Spleen (tissue), 11 donors: ENCODE results near the gene MUC22. TPM values are rescaled to one million over a fixed set of nuclear protein-coding genes. Genes with fewer than 3 reads are reported as not detected.

ENCODE experiments used
- DNase-seq: peaks from one replicate; pipeline ENCODE4 v3.0.0-alpha.2; 2020
- H3K27ac ChIP-seq, 8 donors: fragments of 200-600 bp; sonication (generic) in 7 of 8; 1 replicate in 4 of 8; 2 replicates in 4 of 8; pipeline versions ENCODE4 v1.5.0 to v1.8.0; 2016 to 2021; ENCODE audit warnings: inconsistent platforms in 4 of 8, mild to moderate bottlenecking in 4 of 8, moderate library complexity in 1 of 8
- H3K27me3 ChIP-seq, 7 donors: fragments of 200-600 bp; sonication (generic) in 6 of 7; replicated peaks in 1 of 7; 1 replicate in 4 of 7; 2 replicates in 3 of 7; pipeline versions ENCODE4 v1.5.0 to v1.8.0; 2016 to 2021; ENCODE audit warnings: inconsistent platforms in 3 of 7, mild to moderate bottlenecking in 1 of 7
- H3K36me3 ChIP-seq, 6 donors: fragments of 200-600 bp; sonication (generic) in 5 of 6; 1 replicate in 4 of 6; 2 replicates in 2 of 6; pipeline versions ENCODE4 v1.5.0 to v1.8.0; 2016 to 2021; ENCODE audit warnings: inconsistent platforms in 2 of 6
- H3K4me1 ChIP-seq, 6 donors: fragments of 200-600 bp; sonication (generic) in 5 of 6; 1 replicate in 3 of 6; 2 replicates in 3 of 6; pipeline versions ENCODE4 v1.5.0 to v1.8.0; 2016 to 2021; ENCODE audit warnings: inconsistent platforms in 3 of 6
- H3K4me3 ChIP-seq, 8 donors: fragments of 200-600 bp; sonication (generic) in 7 of 8; 1 replicate in 4 of 8; 2 replicates in 4 of 8; pipeline versions ENCODE4 v1.5.0 to v1.8.0; 2016 to 2021; ENCODE audit warnings: inconsistent platforms in 4 of 8, mild to moderate bottlenecking in 4 of 8, moderate library complexity in 2 of 8
- H3K9me3 ChIP-seq, 8 donors: fragments of 200-600 bp; sonication (generic) in 7 of 8; 1 replicate in 4 of 8; 2 replicates in 4 of 8; pipeline versions ENCODE4 v1.5.0 to v1.8.0; 2016 to 2021; ENCODE audit warnings: inconsistent platforms in 4 of 8
- CTCF ChIP-seq, 11 experiments: fragments of 200-600 bp in 7 of 11; fragments of 450-650 bp in 4 of 11; sonication (generic) in 4 of 11; IDR thresholded peaks in 8 of 11; conservative IDR thresholded peaks in 3 of 11; 1 replicate in 7 of 11; 2 replicates in 4 of 11; pipeline versions ENCODE4 v1.4.0 to v1.8.0; 2016 to 2021; ENCODE audit warnings: antibody characterized with exemption in 11 of 11, inconsistent platforms in 4 of 11, mild to moderate bottlenecking in 1 of 11
- POLR2A ChIP-seq, 3 donors: fragments of 450-650 bp; IDR thresholded peaks; one replicate each; pipeline ENCODE4 v1.5.1; 2017; ENCODE audit warnings: antibody characterized with exemption in 3 of 3, mild to moderate bottlenecking in 1 of 3
- POLR2AphosphoS5 ChIP-seq, 3 donors: sonication (generic); formaldehyde crosslinking; IDR thresholded peaks; one replicate each; pipeline ENCODE4 v1.5.1; 2017; ENCODE audit warnings: antibody characterized with exemption in 3 of 3
- WGBS, 5 donors: extraction: QIAGEN DNeasy Blood & Tissue Kit in 3 of 5; methylation state at CpG; one replicate each; pipeline versions ENCODE4 v1.1.5 to v1.1.7; 2013 to 2018; 5-methylcytosine and 5-hydroxymethylcytosine counted together
- intact Hi-C: fragments of 100-400 bp; cut with DNase I; formaldehyde crosslinking; loops from one replicate; pipeline ENCODE4 v1.15.0; 2023; ENCODE audit warnings: low total_unique reads
- polyA plus RNA-seq, 3 donors: library from polyadenylated mRNA; stranded (reverse); fragments of 200-250 nt; gene quantifications; one replicate each; pipeline ENCODE4 v1.2.1, GENCODE V29; 2013
- total RNA-seq, 7 donors: library from RNA; depleted of rRNA in 3 of 7; stranded (reverse); fragments of >200 nt in 3 of 7; fragmentation: NEBNext Ultra II Directional in 4 of 7; extraction: Animal tissue kit (Norgen Biotek cat#: 25700) in 4 of 7; gene quantifications; one replicate each; pipeline versions ENCODE4 v1.1.0 to v1.2.1, GENCODE V29; 2016 to 2021
- donor health status: healthy with polysubstance abuse.
- donor health status: DM: no; HTN: no; CAD: no; lungs with moderate emphysema.
- donor health status: DM: no; HTN: no; CAD: no.
- donor health status: Bipolar disorder and iron deficiency.
- donor health status: healthy.
- donor health status: DM: no; HTN: no; CAD: no.
- donor health status: DM: yes; HTN: yes; CAD: no.

The MUC22 gene
- total and polyA plus RNA-seq, 10 donors = not detected

GRCh38 chr6:30972816-30973215 is 37.5 kb upstream of the MUC22 start:
- 91 to 99% (median 93%) methylated on average over 4 of the region's 4 CpGs for WGBS, 5 donors
- no peaks in the 10 kb centered on the region for H3K36me3 ChIP-seq
- no peak overlapping the region for H3K4me3 ChIP-seq
- no peak for DNase-seq
- no peaks in the 10 kb centered on the region for H3K9me3 ChIP-seq
- intact Hi-C loops = no loop called here
- no peak overlapping the region for H3K27ac ChIP-seq
- H3K27me3 ChIP-seq = peaks cover 0 to 9% (median 0%) of the 10 kb centered on the region in 7 donors
- no peaks in the 10 kb centered on the region for H3K4me1 ChIP-seq
- TF ChIP-seq POLR2AphosphoS5 (IDR thresholded peaks at IDR 0.05) (no peak), CTCF (IDR thresholded peaks at IDR 0.05 in 8 of 11, conservative IDR thresholded peaks at IDR 0.05 in 3 of 11) (no peak), POLR2A (IDR thresholded peaks at IDR 0.05) (no peak)

- Histone ChIP-seq H3K4me3 (no peak overlapping the region), H3K27ac (no peak overlapping the region), H3K4me1 (peaks cover 0 to 6% (median 0%) of the 10 kb centered on the region in 6 donors), H3K9me3 (no peaks in the 10 kb centered on the region), H3K27me3 (peaks cover 0 to 14% (median 0%) of the 10 kb centered on the region in 7 donors), H3K36me3 (no peaks in the 10 kb centered on the region)
- TF ChIP-seq POLR2AphosphoS5 (IDR thresholded peaks at IDR 0.05) (no peak), CTCF (IDR thresholded peaks at IDR 0.05 in 8 of 11, conservative IDR thresholded peaks at IDR 0.05 in 3 of 11) (no peak)
- WGBS, 5 donors = 63 to 88% (median 82%) methylated on average over 4 of the region's 4 CpGs
- no peak for DNase-seq
- intact Hi-C loops = no loop called here
These were observed 35.6 kb upstream of the MUC22 start for GRCh38 chr6:30974490-30975252.

GRCh38 chr6:30979141-30979540 is 31.1 kb upstream of the MUC22 start:
- Histone ChIP-seq H3K27me3 (peaks cover 0 to 43% (median 0%) of the 10 kb centered on the region in 7 donors), H3K4me1 (peaks cover 0 to 7% (median 0%) of the 10 kb centered on the region in 6 donors), H3K36me3 (no peaks in the 10 kb centered on the region), H3K27ac (no peak overlapping the region), H3K4me3 (no peak overlapping the region), H3K9me3 (no peaks in the 10 kb centered on the region)
- intact Hi-C loops = no loop called here
- no peak for DNase-seq
- TF ChIP-seq POLR2AphosphoS5 (IDR thresholded peaks at IDR 0.05) (no peak), POLR2A (IDR thresholded peaks at IDR 0.05) (no peak), CTCF (IDR thresholded peaks at IDR 0.05 in 8 of 11, conservative IDR thresholded peaks at IDR 0.05 in 3 of 11) (no peak)
- WGBS, 5 donors = 43 to 65% (median 45%) methylated on average over 1 of the region's 1 CpG

- WGBS, 5 donors = 50 to 72% (median 66%) methylated on average over 4 of the region's 4 CpGs
- Histone ChIP-seq H3K4me1 (peaks cover 0 to 7% (median 0%) of the 10 kb centered on the region in 6 donors), H3K36me3 (no peaks in the 10 kb centered on the region), H3K27ac (no peak overlapping the region), H3K27me3 (peaks cover 0 to 43% (median 0%) of the 10 kb centered on the region in 7 donors), H3K4me3 (no peak overlapping the region), H3K9me3 (no peaks in the 10 kb centered on the region)
- no peak for DNase-seq
- TF ChIP-seq POLR2AphosphoS5 (IDR thresholded peaks at IDR 0.05) (no peak), CTCF (IDR thresholded peaks at IDR 0.05 in 8 of 11, conservative IDR thresholded peaks at IDR 0.05 in 3 of 11) (no peak), POLR2A (IDR thresholded peaks at IDR 0.05) (no peak)
- intact Hi-C loops = no loop called here
These were observed 30.6 kb upstream of the MUC22 start for GRCh38 chr6:30979690-30980089.
